HuH-7 (cell line): ENCODE results near the gene NFIB.

Source experiments
- DNase-seq: peaks from one replicate; pipeline ENCODE4 v3.0.0; 2011; ENCODE audit warnings: low spot score

The NFIB gene

DNA sequence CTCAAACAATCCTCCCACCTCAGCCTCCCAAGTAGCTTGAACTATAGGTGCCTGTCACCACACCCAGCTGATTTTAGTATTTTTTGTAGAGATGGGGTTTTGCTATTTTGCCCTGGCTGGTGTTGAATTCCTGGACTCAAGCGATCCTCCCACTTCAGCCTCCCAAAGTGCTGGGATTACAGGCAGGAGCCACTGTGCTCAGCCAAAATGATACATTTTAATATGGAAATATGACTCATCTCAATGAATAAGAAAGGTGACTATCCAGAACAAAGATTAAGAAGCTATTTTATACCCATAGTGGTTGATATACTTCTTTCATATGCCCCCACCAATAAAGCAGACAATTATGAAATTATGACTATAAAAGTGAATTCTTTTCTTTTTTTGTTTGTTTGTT, 166.2 kb downstream of the NFIB start:
- DNase-seq = no peak

DNA sequence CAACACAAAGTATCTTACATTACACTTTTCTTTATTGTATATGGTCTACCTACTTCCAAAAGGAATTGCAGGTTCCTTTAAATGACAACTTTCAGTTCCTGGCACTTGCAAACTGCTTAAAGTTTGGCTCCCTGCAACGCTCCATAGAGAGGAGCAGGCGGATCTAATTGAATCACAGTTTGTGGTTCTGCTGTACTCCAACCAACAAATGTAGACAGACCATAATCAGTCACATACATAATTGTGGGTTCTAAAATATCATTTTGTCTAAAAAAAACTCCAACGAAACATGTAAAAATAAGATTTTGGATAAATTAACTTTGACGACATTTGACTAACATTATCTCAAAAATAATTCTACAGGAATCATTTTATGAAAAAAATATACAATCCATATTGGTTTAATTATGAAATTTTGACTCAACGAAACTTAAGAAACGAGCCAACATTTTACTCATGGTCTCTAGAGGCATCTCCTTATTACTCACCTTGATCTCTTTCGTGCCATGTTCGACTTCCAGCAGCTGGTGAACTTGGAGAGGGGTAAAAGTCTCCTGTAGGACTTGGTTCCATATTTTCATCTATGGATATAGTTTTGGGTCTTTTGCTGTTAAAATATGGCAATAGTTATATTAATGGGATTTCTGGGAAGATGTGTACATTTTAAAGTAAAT, 167.6 kb downstream of the NFIB start:
- DNase-seq = no peak

DNA sequence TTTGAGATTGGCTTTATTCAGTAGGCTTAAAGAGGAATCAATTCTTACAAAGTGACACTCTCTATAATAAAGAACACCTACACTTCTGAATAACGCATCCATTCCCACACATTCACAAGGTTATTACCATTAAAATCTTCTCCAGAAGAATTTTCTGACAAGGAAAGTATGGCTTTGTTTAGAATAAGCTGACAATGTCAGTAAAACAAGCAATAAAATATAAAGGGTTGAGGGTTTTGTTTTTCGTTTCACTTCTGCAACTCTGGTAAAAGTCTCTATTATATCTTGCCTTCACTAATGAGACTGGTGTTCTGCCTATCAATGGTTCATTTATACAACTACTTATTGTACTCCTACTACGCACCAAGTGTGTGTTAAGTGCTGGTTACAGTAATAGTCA, 169.7 kb downstream of the NFIB start:
- no peak for DNase-seq

DNA sequence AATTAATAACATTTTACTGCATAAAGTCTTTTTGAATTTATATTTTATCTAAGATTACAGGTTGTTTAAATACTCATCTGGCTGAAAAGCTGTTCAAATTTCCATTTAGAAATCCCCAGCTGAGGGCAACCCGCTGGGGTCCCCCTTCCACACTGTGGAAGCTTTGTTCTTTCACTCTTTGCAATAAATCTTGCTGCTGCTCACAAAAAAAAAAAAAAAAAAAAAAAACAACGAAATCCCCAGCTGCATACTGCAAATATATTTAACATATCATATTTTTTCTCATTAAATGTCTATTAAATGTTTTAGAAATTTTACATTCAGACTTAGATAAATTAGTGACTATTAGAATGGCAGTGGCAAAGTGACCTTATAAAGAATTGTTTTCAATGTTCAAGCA, 172.2 kb downstream of the NFIB start:
- no peak for DNase-seq

DNA sequence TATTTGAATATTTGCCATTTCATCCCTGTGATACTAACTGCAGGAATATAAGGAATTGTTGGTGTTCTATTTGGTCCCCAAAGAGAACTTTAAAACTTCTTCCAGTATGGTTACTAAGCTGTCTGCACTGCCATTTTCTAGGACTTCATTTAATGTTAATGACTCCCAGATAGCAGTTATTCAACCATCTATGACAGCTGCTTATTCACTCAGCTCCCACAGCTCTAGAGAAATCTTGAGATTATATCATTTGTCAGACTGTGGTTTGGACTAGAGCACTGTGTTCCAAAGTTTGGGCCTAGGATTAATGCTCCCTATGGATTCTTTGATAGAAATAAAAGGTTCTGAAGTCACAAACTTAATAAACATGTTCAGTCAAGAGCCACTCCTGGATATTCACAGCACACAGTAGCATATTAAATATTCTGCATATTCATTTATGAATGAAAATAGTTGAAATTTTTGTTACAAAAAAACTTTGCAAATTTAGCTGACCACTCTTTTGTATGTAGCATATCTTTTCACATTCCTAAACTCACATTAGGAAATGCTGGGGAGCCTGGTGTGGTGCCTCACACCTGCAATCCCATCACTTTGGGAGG, 173.7 kb downstream of the NFIB start:
- no peak for DNase-seq

DNA sequence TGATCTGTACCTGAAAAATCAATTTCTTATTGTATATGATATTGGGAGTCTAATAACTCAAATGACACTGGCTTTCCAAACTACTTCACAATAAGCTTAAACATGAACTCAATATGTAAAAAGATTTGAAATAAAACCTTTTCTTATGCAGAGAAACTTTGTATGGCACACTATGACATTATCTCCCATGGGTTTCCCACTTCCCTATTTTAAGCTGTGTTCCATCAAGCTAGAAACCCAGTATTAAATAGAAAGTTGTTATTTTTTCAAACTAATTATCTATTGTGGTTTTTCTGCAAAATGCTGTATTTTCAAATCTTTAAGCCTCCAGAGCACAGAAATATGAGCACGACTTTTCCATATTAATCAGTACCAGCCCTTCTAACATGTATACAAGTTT, 174.7 kb downstream of the NFIB start:
- DNase-seq = no peak

DNA sequence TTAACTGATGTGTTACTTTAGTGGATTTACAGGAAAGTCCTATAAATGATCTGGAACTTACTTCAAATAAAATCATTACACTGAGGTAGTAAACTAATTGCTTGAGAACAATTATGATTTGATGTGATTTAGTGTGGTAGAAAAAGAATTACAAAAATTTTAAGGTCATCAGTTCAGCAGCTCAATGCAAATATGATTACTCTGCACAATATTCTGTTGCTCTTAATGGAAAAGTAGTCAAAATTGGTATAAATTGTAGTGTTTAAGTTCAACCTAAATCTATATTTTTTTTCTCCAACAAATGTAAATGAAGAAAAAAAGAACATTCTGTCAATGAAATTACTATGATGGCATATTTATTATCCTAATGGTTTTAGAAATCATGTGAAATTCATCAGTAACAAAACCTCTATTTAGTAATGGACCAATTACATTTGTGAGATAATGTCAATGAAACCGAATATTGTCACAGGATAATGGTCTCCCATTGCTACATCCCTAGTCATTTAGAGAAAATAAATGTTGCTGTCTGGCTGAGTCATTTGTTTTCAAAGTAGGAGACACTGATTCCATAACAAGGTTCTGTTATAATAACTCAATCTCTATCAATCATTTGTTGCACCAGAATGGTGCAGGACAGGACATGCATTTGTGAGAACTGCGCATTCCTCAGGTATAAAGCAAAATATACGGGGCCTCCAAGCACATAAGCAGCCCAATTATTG, 177.1 kb downstream of the NFIB start:
- DNase-seq = no peak

DNA sequence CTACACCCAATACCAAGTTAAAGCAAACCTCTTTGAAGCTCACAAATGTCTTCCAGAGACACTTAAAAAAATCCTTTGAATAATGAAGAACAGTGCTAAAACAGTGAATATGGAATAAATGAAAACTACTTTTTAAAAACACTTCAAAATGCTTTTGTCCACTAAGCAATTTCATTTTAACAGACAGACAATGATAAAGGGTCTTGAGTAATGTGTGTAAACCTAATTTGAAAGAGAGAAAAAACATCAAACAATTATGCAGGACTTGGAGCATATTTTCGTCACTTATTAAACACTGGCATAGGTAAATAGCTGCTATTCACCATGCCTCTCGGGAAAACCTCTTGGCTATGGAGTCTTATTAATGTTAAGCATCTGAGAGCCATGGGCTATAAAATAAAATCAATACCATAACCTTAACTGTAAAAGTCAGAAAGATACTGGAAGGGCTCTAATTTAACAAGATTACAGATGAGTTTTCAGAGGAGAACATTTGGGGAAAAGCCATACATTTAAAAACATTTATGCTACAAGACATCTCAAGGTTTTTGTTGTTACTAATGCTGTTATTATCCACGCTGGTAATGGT, 177.8 kb downstream of the NFIB start:
- no peak for DNase-seq

DNA sequence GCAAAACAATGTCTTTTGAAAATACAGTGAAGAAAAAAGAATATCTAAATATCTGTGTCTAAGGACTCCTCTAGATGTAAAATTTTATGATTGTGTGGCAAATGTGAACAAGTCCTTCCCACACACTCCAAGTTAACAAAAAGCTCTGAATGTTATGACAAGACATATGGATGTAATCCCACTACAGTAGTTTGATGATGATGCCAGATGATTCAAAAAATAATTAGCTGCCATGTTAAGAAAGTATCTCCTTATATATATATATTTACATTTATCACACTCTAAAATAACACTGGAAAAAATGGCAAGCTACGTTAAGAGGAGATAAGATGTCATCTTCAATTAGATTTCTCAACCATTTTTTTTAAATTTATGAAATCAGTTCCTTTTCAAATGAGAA, 178.5 kb downstream of the NFIB start:
- no peak for DNase-seq

DNA sequence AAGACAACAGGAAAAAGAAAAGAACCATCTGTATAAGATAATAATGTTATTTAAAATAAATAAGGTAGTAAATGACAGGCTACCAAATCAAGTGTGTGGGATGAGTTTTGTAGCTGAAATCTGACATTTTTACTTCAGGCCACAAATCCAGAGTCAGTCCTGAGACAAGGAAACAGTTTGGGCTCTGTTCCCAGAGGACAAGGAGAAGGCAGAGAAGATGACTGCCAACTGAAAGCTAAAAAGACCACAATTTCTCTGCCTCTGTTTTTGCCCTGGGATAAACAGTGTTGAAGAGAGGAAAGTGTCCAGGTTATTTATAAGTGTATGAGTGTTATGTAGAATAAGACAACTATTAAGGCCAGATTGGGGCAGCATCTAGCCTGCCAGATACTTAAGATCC, 180.5 kb downstream of the NFIB start:
- no peak for DNase-seq

DNA sequence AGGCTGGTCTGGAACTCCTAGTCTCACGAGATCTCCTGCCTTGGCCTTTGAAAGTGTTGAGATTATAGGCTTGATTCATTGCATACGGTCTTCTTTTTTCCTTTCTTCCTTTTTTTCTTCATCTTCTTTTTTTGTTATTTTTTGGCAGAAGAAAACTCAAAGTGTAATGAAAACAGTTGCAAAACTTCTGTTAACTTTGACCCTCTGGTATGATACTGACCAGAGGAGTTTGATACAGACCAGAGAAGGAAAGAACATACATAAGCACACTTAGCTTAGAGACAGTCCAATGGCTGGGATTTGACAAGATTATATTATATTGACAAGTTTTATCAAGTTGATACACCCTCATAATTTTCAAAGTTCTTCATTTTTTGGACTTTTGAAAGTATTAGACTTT, 181.2 kb downstream of the NFIB start:
- DNase-seq = no peak

DNA sequence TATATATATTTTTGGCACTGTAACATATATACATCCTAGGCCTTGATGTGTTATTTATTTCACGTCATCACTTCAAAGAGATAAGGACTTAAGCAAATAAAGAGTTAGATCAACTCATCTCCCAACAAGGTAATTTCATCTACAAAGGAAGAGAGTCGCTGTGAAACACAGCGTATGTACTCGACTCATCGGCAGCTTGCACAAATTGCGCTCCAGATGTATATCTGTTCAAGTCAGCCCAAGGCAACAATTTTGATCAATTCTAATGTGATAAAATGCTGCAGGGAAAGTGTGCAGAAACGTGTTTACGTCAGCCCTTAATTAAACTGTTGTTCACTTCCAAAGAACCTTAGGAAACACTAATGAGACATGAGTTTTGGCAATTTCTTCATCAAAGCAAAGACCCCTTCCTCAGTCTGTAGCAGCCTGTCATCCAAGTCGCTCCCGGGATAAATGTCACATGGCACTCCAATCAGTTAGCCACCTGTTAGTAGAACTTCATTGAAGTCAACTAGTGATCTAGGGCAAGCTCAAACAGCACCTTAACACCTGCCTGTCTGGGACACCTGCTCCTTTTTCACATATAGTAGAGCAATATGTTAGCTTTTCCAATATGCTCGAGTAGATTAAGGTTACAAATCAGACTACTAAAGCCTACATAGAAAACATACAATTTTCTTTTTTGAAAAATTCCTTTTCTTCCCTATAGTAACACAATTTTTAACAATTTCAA, 182.4 kb downstream of the NFIB start:
- DNase-seq = no peak

DNA sequence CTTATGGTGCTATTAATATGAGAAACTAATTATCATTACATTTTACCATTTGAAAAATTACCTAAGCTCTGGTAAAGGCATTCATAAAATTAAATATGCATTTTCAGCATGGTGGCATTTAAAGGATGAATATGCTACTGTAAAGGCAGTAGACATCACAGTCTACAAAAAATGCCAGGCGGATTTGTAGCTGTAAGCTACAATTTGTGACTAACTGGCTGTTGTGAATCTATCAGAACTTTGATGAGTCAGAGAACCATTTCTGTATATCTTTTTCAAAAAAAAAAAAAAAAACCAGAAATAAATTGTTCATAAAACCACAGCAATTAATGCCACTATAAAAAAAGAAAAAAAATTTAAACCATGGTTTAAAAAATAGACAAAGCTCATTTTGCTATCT, 186.3 kb downstream of the NFIB start:
- no peak for DNase-seq

DNA sequence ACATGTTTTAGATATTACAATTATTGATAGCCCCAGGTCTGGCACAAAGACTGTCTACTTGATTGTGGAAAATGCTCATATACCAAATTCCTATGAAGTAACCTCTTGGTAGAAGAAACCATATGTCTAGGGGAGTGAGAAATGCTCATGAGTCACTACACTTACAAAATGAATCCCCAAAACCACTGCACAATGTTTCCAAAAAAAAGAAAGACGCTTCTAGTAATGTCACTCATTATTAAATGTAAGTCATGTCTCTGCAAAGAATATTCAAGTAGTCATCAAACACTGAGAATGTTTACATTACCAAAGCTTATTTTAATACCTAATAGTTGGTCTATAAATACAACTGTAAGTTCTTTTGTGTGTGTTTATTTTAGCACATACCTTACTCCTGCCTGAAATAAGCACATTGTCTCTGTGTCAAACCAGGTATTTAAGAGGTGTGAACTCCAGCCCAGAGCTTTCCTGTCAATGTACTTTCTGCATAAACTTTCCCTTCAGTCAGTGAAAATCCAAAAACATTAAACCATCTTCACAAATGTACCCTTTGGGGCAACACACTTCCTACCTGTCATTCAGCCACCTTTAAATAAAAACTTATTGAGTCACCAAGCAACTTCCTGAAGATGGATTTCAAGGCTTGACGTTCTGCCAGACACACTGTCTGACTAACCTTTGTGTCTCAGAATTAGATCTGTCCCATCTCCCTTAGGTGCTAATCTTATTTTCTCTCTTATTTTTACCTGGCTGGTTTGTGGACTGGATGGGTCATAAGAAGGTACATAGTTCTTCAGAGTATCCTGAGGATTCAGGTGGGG, 194.0 kb downstream of the NFIB start:
- no peak for DNase-seq

DNA sequence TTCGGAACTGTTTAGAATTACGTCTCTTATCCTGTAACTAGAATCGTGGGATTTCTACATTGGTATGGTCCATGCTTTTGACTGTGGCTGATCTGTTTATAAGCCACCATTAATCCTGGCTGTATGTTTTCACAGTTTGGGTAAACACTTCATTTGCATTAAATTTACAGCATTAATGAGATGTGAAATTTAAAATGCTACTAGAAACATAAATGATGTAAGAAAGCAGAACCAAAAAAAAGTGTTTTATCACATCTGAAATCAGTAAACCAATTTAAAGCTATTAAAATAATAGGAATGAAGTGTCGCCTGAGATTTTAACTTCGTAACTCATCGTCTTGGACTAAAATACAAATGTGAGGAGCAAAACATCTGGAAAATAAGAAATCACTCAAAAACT, 201.7 kb downstream of the NFIB start:
- no peak for DNase-seq

DNA sequence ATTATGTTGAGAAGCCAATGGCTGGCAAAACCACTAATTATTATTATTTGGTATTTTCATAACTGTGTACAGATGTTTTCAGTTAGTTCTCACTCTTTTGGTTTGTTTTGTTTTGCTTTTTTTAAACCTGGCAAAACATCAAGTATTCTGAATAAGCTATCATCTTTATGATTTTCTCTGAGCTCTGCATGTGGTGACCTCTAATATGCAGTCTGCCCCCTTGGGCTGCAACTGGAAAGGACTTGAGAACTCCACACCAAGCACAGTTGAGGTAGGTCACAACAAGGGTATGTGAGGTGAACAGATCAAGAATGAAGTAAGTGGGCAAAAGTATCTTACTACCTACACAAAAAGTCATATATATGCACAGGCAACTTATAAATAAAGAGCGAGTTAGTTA, 202.2 kb downstream of the NFIB start:
- DNase-seq = no peak

DNA sequence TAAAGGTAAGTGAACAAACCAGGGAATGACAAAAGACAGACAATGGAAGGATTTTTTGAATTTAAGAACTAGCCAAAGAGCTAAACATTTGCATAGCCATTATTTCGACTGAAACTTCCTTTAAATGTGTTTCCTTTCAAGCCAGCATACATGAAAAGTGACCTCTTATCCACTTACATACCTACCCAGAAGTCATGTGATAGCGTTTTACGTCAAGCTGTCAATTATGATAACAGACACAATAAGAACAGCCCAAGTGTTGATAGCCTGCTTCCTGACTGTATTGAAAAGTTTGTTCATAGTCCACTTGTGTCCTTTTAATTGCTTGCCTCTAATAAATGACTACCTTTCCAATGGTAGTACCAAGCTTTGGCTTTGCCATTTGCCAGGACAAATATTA, 206.0 kb downstream of the NFIB start:
- no peak for DNase-seq

DNA sequence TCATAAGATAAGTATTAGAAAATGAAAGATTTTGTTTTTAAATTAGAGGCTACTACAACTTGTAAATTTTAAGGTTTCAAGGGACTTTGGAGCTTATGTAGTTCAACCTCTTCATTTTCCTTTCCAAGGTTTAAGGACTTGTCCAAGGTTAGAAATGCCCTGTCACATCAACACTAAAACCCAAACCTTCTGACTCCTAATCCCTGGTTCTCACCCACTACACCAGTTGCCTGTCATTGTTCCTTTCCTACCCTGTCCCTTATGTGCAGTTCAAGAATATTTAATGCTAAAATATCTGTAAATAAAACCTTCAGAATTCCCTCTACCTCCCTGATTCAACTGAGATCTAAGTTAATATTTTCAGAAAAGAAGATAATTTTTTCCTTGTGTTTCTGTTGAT, 206.4 kb downstream of the NFIB start:
- DNase-seq = no peak

DNA sequence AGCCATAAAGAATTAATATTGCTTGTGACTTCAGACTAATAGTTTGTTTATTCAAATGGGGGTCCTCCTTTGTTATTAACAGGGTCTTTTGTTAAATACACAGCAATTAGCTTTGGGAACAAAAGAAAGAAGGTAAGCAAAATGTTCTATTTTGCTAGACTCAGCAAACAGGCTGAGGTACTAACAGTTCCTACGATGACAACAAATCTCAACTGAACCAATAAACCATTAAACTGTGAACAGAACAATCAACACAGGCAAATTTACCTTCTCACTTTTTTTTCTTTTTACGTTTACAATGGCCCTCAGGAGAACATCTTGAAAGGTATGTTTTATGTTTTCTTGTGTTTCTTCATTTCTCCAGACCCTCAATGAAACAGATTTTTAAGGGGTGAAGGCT, 207.2 kb downstream of the NFIB start:
- no peak for DNase-seq

DNA sequence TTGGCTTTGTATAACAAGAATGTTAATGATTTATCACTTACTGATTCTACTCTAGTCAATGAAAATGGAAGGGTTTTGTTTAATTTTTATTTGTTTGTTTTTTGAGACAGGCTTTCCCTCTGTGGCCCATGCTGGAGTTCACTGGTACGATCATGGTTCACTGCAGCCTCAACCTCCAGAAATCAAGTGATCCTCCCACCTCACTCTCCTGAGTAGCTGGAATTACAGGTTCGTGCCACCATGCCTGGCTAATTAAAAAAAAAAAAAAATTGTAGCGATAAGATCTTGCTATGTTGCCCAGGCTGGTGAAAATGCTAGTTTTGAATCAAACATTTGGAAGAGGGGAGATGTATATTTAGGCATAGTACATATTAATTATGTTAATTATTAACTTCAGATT, 209.4 kb downstream of the NFIB start:
- DNase-seq = no peak

DNA sequence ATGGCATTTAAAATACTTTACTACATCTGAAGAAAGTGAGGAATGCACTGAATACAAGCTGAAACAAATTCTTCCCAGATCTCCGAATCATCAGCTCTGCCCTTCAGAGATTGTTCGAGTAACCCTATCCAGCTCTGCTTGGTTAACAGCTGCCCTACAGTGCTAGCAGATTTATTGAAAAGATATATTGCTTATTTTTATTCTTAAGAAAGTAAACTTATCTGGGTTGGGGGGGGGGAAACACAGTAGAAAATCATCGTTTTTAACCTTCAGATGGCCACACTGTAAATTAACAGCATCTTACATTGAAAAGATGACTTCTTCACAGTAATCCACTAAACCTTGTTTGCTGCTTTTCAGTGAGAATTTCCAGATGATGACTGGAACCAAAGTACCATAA, 210.8 kb downstream of the NFIB start:
- DNase-seq = no peak

DNA sequence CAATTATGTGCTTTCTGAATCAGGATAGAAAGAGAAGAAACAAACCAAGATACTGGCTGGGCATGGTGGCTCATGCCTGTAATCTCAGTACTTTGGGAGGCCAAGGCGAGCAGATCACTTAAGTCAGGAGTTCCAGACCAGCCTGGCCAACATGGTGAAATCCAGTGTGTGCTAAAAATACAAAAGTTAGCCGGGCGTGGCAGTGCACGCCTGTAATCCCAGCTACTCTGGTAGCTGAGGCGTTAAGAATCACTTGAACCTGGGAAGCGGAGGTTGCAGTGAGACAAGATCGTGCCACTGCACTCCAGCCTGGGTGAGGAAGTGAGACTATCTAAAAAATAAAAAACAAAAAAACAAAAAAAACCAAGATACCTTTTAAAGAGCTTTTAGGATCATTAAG, 214.2 kb downstream of the NFIB start:
- DNase-seq = no peak
